Large intestine (tissue), 3 donors: ENCODE data around the gene HMCN2. TPM values are rescaled to one million over a fixed set of nuclear protein-coding genes. Genes with fewer than 3 reads are reported as not detected.
"Not testable (repeated sequence)": the region's sequence is repeated elsewhere in the genome, so short reads cannot be mapped to it uniquely, and the experiment has no call there.

Experiments used
- DNase-seq, 2 donors: peaks; one replicate each; pipeline versions ENCODE4 v3.0.0 to v3.0.0-alpha.2; 2013
- H3K27ac ChIP-seq: one replicate; pipeline ENCODE4 v1.5.1; 2013; ENCODE audit warnings: low read length
- H3K27me3 ChIP-seq: 2 replicates; pipeline ENCODE4 v1.6.1; 2013; ENCODE audit warnings: low read length; ENCODE audit not compliant: control insufficient read depth, insufficient read depth
- H3K36me3 ChIP-seq: 2 replicates; pipeline ENCODE4 v1.6.1; 2013; ENCODE audit warnings: low read length; ENCODE audit not compliant: control insufficient read depth, insufficient read depth
- H3K4me1 ChIP-seq: one replicate; pipeline ENCODE4 v1.6.1; 2013; ENCODE audit warnings: low read length; ENCODE audit not compliant: control insufficient read depth, insufficient read depth
- H3K4me3 ChIP-seq: one replicate; pipeline ENCODE4 v1.5.1; 2013; ENCODE audit warnings: low read length
- H3K9me3 ChIP-seq: one replicate; pipeline ENCODE4 v1.6.1; 2013; ENCODE audit warnings: mild to moderate bottlenecking, low read depth, low read length, moderate library complexity; ENCODE audit not compliant: control insufficient read depth
- WGBS: methylation state at CpG from one replicate; pipeline ENCODE4 v1.1.5; 2013; ENCODE audit warnings: low lambda C conversion rate; ENCODE audit not compliant: insufficient coverage; 5-methylcytosine and 5-hydroxymethylcytosine counted together
- polyA plus RNA-seq: library from polyadenylated mRNA; unstranded; fragments of 120-200 nt; gene quantifications from one replicate; pipeline ENCODE4 v1.2.1, GENCODE V29; 2013

HMCN2 gene
- polyA plus RNA-seq, 1 donor: 20.0 TPM

DNA sequence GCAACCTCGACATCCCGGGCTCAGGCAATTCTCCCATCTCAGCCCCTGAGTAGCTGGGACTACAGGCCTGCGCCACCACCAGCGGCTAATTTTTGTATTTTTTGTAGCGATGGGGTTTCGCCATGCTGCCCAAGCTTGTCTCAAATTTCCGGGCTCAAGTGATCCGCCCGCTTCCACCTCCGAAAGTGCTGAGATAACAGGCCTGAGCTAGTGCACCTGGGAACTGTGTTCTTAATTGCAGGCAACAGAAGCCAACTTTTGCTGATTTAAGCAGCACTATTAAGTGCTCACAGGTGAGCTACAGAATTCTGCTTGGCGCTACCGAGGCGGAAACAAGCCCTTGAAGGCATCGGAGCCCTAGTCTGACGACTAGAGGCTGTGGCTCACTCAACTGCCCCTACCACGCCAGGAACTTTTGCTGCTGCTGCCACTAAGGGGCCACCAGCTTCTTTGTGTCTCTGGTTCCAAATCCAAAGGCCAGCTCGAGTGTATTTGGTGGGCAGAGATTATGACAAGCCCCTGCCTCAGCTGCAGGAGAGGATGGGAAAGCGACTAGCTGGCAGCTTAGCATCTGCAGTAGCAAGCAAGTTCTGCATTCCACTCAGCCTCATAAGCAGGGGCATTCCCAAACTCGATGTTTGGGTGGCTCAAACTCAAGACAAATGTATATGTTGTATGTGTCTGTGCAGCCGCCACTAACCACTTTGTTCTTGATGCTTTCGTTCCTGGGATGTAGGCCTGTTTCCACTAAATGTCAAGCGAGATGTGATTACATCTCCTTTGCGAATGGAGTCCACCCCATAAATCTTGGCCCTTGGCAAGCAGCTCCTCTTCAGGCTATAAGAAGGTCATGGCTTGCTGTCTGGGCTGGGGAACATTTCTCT, 10.6 kb upstream of the HMCN2 start:
- no peak overlapping the region for H3K27ac ChIP-seq
- H3K27me3 ChIP-seq: peaks cover 15% of the 10 kb centered on the region
- no CpG with 5 or more reads among the region's 23 CpGs for WGBS
- no peaks in the 10 kb centered on the region for H3K36me3 ChIP-seq
- H3K9me3 ChIP-seq: no peaks in the 10 kb centered on the region
- no peak overlapping the region for H3K4me3 ChIP-seq
- peaks cover 3% of the 10 kb centered on the region for H3K4me1 ChIP-seq
- peak in 1 of 2 donors; percentile 33 for DNase-seq

DNA sequence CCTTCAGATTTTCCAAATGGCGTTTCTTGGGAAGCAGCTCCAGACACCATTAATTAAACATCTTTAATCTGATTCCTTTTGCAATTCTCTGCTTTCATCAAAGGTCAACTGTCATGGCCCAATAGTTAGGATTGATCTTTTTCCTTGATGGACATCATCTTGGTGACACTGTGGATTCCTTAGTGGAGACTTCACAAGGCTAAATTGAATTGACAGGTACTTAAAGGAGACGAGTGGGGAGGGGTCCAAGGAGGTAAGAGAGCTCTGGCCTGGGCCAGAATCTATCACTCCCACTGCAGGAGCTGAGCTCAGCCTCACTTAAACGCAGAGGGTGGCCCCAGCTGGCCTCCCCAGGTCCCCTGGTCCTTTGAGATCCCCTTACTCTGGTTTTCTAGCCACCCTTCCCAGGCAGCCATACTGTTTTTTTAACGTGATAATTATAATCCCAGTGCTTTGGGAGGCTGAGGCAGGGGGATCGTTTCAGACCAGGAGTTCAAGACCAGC, 9.9 kb upstream of the HMCN2 start:
- DNase-seq: no peak
- Histone ChIP-seq H3K4me3 (no peak overlapping the region), H3K36me3 (no peaks in the 10 kb centered on the region), H3K27ac (no peak overlapping the region), H3K27me3 (peaks cover 15% of the 10 kb centered on the region), H3K4me1 (peaks cover 3% of the 10 kb centered on the region), H3K9me3 (no peaks in the 10 kb centered on the region)
- WGBS: 67% methylated on average over 1 of the region's 5 CpGs

GRCh38 chr9:130256644-130257043, 8.9 kb upstream of the HMCN2 start:
- Histone ChIP-seq H3K27me3 (peaks cover 16% of the 10 kb centered on the region), H3K9me3 (no peaks in the 10 kb centered on the region)
- 67% methylated on average over 1 of the region's 2 CpGs for WGBS

DNA sequence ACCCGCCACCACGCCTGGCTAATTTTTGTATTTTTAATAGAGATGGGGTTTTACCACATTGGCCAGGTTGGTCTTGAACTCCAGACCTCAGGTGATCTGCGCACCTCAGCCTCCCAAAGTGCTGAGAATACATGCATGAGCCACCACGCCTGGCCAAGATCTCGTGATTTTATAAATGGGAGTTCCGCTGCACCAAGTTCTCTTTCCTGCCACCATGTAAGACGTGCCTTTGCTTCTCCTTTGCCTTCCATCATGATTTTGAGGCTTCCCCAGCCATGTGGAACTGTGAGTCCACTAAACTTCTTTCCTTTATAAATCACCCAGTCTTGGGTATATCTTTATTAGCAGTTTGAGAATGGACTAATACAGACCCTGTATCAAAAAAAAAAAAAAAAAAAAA, 7.4 kb upstream of the HMCN2 start:
- not testable (repeated sequence) for H3K27ac ChIP-seq, DNase-seq, H3K36me3 ChIP-seq, H3K4me1 ChIP-seq, H3K4me3 ChIP-seq, H3K9me3 ChIP-seq
- WGBS: no CpG with 5 or more reads among the region's 7 CpGs
- H3K27me3 ChIP-seq: peaks cover 23% of the 10 kb centered on the region

More at GRCh38 chr9:130256644-130257043, 8.9 kb upstream of the HMCN2 start:
- Histone ChIP-seq H3K36me3 (no peaks in the 10 kb centered on the region), H3K27ac (no peak overlapping the region), H3K4me3 (no peak overlapping the region), H3K4me1 (peaks cover 3% of the 10 kb centered on the region)
- no peak for DNase-seq

- WGBS: 40% methylated on average over 1 of the region's 4 CpGs
- H3K36me3 ChIP-seq: no peaks in the 10 kb centered on the region
- no peak overlapping the region for H3K27ac ChIP-seq
- DNase-seq: no peak
- peaks cover 32% of the 10 kb centered on the region for H3K27me3 ChIP-seq
- no peaks in the 10 kb centered on the region for H3K9me3 ChIP-seq
- H3K4me3 ChIP-seq: no peak overlapping the region
- peaks cover 3% of the 10 kb centered on the region for H3K4me1 ChIP-seq
These were observed 6.5 kb upstream of the HMCN2 start for GRCh38 chr9:130259044-130259443.

DNA sequence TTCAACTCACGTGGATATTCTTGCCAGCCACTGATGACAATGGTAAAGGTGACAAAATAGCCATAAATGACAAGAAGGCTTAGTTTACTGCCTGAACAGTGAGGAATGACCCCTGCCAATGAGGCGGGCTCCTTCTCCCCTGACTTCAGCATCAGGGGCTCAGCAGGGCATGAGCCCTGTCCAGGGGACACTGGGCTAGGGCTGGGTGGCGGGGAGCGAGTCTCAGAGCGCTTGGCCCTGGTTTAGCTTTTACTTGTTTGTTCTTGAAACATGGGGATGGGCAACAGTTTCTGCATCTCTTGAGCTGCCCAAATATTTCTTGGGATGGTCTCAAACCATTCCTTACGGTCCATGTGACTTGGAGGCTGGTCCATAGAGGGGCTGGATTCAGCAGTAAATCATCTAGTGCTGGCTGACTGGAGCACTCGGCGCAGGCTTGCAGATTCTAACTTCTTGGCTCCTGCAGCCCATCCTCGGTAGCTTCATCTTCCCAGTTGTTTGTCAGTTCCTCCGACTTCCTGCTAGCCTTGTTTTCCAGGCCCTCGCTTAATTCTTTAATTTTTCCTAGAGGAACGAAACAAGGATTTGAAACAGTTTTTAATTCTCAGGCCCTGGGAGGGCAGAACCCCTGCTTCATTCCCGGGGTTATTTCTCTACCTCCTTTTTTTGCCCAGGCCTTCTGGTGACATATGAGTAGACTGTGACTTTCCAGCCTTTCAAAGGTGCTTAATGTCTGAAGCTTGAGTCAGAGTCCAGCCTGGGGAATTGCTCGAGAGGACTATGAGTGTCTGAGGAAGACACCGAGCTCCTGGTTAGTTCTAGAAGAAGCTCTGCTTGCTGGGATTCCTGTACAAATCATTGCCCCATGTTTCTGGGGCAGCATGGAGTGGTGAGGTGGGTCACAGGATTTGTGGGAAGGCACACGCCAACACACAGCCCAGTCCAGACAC, 4.5 kb upstream of the HMCN2 start:
- Histone ChIP-seq H3K27ac (no peak overlapping the region), H3K9me3 (no peaks in the 10 kb centered on the region), H3K4me3 (no peak overlapping the region), H3K36me3 (no peaks in the 10 kb centered on the region), H3K4me1 (no peaks in the 10 kb centered on the region), H3K27me3 (peaks cover 52% of the 10 kb centered on the region)
- 80% methylated on average over 3 of the region's 16 CpGs for WGBS
- no peak for DNase-seq

GRCh38 chr9:130262061-130262745, 3.4 kb upstream of the HMCN2 start:
- H3K4me3 ChIP-seq: no peak overlapping the region
- no peaks in the 10 kb centered on the region for H3K36me3 ChIP-seq
- WGBS: no CpG with 5 or more reads among the region's 17 CpGs
- H3K27me3 ChIP-seq: peaks cover 62% of the 10 kb centered on the region
- DNase-seq: no peak
- no peaks in the 10 kb centered on the region for H3K4me1 ChIP-seq
- no peaks in the 10 kb centered on the region for H3K9me3 ChIP-seq
- no peak overlapping the region for H3K27ac ChIP-seq

GRCh38 chr9:130262771-130263170, 2.8 kb upstream of the HMCN2 start:
- Histone ChIP-seq H3K4me1 (no peaks in the 10 kb centered on the region), H3K9me3 (no peaks in the 10 kb centered on the region), H3K4me3 (no peak overlapping the region), H3K27me3 (peaks cover 65% of the 10 kb centered on the region), H3K36me3 (no peaks in the 10 kb centered on the region), H3K27ac (no peak overlapping the region)
- WGBS: no CpG with 5 or more reads among the region's 7 CpGs
- no peak for DNase-seq

DNA sequence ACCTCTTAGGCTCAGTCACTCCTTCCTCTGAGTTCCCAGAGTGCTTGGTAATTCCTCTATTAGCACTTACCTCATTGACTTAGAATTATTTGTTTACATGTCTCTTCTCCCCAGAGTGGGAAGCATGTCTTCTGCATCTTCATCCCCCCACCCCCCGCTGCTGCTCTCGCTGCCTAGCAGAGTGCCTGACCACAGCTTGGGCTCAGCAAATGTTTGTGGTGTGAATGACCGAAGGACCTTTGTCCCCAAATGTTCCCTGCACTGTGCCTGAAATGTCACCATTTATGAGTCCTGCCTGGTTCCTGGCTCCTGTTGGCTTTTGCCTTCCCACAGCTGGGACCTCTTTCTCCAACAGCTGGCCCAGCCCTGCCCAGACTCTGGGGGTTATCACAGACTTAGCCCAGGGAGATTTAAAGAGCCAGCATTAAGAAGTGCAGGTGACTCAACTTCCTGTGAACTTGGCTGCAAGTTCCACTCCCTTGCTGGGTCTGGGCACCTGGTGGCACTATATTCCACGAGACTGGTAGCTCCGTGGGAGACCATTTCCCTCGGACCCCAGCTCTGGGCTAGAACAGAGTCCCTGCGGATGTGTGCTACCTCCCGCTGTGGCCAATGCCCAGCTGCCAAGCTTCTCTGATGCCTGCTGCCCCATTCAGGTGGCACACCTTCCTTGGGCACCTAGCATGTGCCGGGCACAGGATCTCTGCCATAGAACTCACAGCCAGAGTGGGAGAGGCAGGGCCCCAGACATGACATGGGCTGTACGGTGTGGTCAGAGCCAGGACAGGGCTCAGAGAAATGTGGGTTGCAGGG, 1.8 kb upstream of the HMCN2 start:
- H3K27ac ChIP-seq: no peak overlapping the region
- H3K4me1 ChIP-seq: no peaks in the 10 kb centered on the region
- no peaks in the 10 kb centered on the region for H3K36me3 ChIP-seq
- WGBS: no CpG with 5 or more reads among the region's 10 CpGs
- DNase-seq: no peak
- H3K27me3 ChIP-seq: peaks cover 74% of the 10 kb centered on the region
- H3K4me3 ChIP-seq: no peak overlapping the region
- no peaks in the 10 kb centered on the region for H3K9me3 ChIP-seq
